ENCODE measurements around the gene OPN5.

Gene OPN5

GRCh38 chr6:47759364-47759763 is 22.5 kb upstream of the OPN5 start:
- H3K27ac ChIP-seq (ENCODE audit: low read depth, low read length): no peak overlapping the region
- 91% methylated on average over 1 of the region's 1 CpG for whole genome bisulfite sequencing
- no peak overlapping the region for H3K4me3 ChIP-seq (ENCODE audit: low read length)
- no peaks in the 10 kb centered on the region for H3K4me1 ChIP-seq (ENCODE audit: insufficient read depth, low read length)
- H3K9me3 ChIP-seq (ENCODE audit: insufficient read depth, low read depth, low read length): peaks cover 3% of the 10 kb centered on the region; the same call in 1 of the 2 replicates
- no peaks in the 10 kb centered on the region for H3K27me3 ChIP-seq (ENCODE audit: insufficient read depth, low read length)
- no peak overlapping the region for H3K9ac ChIP-seq (ENCODE audit: low read depth, low read length)
- no peaks in the 10 kb centered on the region for H3K36me3 ChIP-seq (ENCODE audit: insufficient read depth, low read length)

GRCh38 chr6:47762502-47762901 is 19.3 kb upstream of the OPN5 start:
- WGBS: over 99% methylated on average over 2 of the region's 3 CpGs
- Histone ChIP-seq H3K9me3 (ENCODE audit: insufficient read depth, low read depth, low read length) (no peaks in the 10 kb centered on the region), H3K27ac (ENCODE audit: low read depth, low read length) (no peak overlapping the region), H3K36me3 (ENCODE audit: insufficient read depth, low read length) (no peaks in the 10 kb centered on the region), H3K4me3 (ENCODE audit: low read length) (no peak overlapping the region), H3K4me1 (ENCODE audit: insufficient read depth, low read length) (no peaks in the 10 kb centered on the region), H3K27me3 (ENCODE audit: insufficient read depth, low read length) (no peaks in the 10 kb centered on the region), H3K9ac (ENCODE audit: low read depth, low read length) (no peak overlapping the region)

GRCh38 chr6:47766445-47766844 is 15.4 kb upstream of the OPN5 start:
- H3K9me3 ChIP-seq (ENCODE audit: insufficient read depth, low read depth, low read length): no peaks in the 10 kb centered on the region
- no peaks in the 10 kb centered on the region for H3K27me3 ChIP-seq (ENCODE audit: insufficient read depth, low read length)
- no peaks in the 10 kb centered on the region for H3K4me1 ChIP-seq (ENCODE audit: insufficient read depth, low read length)
- H3K9ac ChIP-seq (ENCODE audit: low read depth, low read length): no peak overlapping the region
- H3K27ac ChIP-seq (ENCODE audit: low read depth, low read length): no peak overlapping the region
- no peak overlapping the region for H3K4me3 ChIP-seq (ENCODE audit: low read length)
- H3K36me3 ChIP-seq (ENCODE audit: insufficient read depth, low read length): no peaks in the 10 kb centered on the region
- WGBS: 96% methylated on average over 3 of the region's 3 CpGs

- Histone ChIP-seq H3K4me3 (ENCODE audit: low read length) (no peak overlapping the region), H3K9me3 (ENCODE audit: insufficient read depth, low read depth, low read length) (no peaks in the 10 kb centered on the region), H3K27ac (ENCODE audit: low read depth, low read length) (no peak overlapping the region), H3K4me1 (ENCODE audit: insufficient read depth, low read length) (no peaks in the 10 kb centered on the region), H3K36me3 (ENCODE audit: insufficient read depth, low read length) (no peaks in the 10 kb centered on the region), H3K9ac (ENCODE audit: low read depth, low read length) (no peak overlapping the region), H3K27me3 (ENCODE audit: insufficient read depth, low read length) (no peaks in the 10 kb centered on the region)
- WGBS: 94% methylated on average over 1 of the region's 1 CpG
Measured at GRCh38 chr6:47767102-47767501, 14.7 kb upstream of the OPN5 start.

GRCh38 chr6:47769982-47770381 is 11.8 kb upstream of the OPN5 start:
- no peak overlapping the region for H3K9ac ChIP-seq (ENCODE audit: low read depth, low read length)
- H3K27me3 ChIP-seq (ENCODE audit: insufficient read depth, low read length): no peaks in the 10 kb centered on the region
- no peaks in the 10 kb centered on the region for H3K9me3 ChIP-seq (ENCODE audit: insufficient read depth, low read depth, low read length)
- H3K27ac ChIP-seq (ENCODE audit: low read depth, low read length): no peak overlapping the region
- H3K4me3 ChIP-seq (ENCODE audit: low read length): no peak overlapping the region
- no peaks in the 10 kb centered on the region for H3K36me3 ChIP-seq (ENCODE audit: insufficient read depth, low read length)
- H3K4me1 ChIP-seq (ENCODE audit: insufficient read depth, low read length): peaks cover 7% of the 10 kb centered on the region; the same call in 1 of the 2 replicates

- H3K4me1 ChIP-seq (ENCODE audit: insufficient read depth, low read length): peaks cover 7% of the 10 kb centered on the region; the same call in 1 of the 2 replicates
- 89% methylated on average over 2 of the region's 2 CpGs for WGBS
Measured at GRCh38 chr6:47772359-47772758, 9.5 kb upstream of the OPN5 start.

GRCh38 chr6:47773005-47773404 is 8.8 kb upstream of the OPN5 start:
- Histone ChIP-seq H3K4me3 (ENCODE audit: low read length) (no peak overlapping the region), H3K27ac (ENCODE audit: low read depth, low read length) (no peak overlapping the region), H3K4me1 (ENCODE audit: insufficient read depth, low read length) (peaks cover 7% of the 10 kb centered on the region; the same call in 1 of the 2 replicates), H3K9ac (ENCODE audit: low read depth, low read length) (no peak overlapping the region), H3K36me3 (ENCODE audit: insufficient read depth, low read length) (no peaks in the 10 kb centered on the region), H3K9me3 (ENCODE audit: insufficient read depth, low read depth, low read length) (no peaks in the 10 kb centered on the region), H3K27me3 (ENCODE audit: insufficient read depth, low read length) (no peaks in the 10 kb centered on the region)
- 94% methylated on average over 5 of the region's 5 CpGs for WGBS

More at GRCh38 chr6:47772359-47772758, 9.5 kb upstream of the OPN5 start:
- H3K36me3 ChIP-seq (ENCODE audit: insufficient read depth, low read length): no peaks in the 10 kb centered on the region
- no peak overlapping the region for H3K9ac ChIP-seq (ENCODE audit: low read depth, low read length)
- H3K4me3 ChIP-seq (ENCODE audit: low read length): no peak overlapping the region
- H3K27me3 ChIP-seq (ENCODE audit: insufficient read depth, low read length): no peaks in the 10 kb centered on the region
- no peak overlapping the region for H3K27ac ChIP-seq (ENCODE audit: low read depth, low read length)
- no peaks in the 10 kb centered on the region for H3K9me3 ChIP-seq (ENCODE audit: insufficient read depth, low read depth, low read length)

- 12% methylated on average over 6 of the region's 6 CpGs for WGBS
- no peak overlapping the region for H3K27ac ChIP-seq (ENCODE audit: low read depth, low read length)
- H3K4me3 ChIP-seq (ENCODE audit: low read length): no peak overlapping the region
- H3K9me3 ChIP-seq (ENCODE audit: insufficient read depth, low read depth, low read length): no peaks in the 10 kb centered on the region
- no peaks in the 10 kb centered on the region for H3K27me3 ChIP-seq (ENCODE audit: insufficient read depth, low read length)
- no peaks in the 10 kb centered on the region for H3K4me1 ChIP-seq (ENCODE audit: insufficient read depth, low read length)
- H3K9ac ChIP-seq (ENCODE audit: low read depth, low read length): no peak overlapping the region
- no peaks in the 10 kb centered on the region for H3K36me3 ChIP-seq (ENCODE audit: insufficient read depth, low read length)
Measured at GRCh38 chr6:47780510-47781356, 1.1 kb upstream of the OPN5 start.

GRCh38 chr6:47785182-47785581 is 3.4 kb downstream of the OPN5 start:
- no peak overlapping the region for H3K27ac ChIP-seq (ENCODE audit: low read depth, low read length)
- WGBS: 82% methylated on average over 2 of the region's 2 CpGs
- H3K27me3 ChIP-seq (ENCODE audit: insufficient read depth, low read length): peaks cover 19% of the 10 kb centered on the region
- no peaks in the 10 kb centered on the region for H3K36me3 ChIP-seq (ENCODE audit: insufficient read depth, low read length)
- H3K4me3 ChIP-seq (ENCODE audit: low read length): no peak overlapping the region
- no peak overlapping the region for H3K9ac ChIP-seq (ENCODE audit: low read depth, low read length)
- 0 out of 2 replicates have a peak, but pooled peaks cover 11% of the 10 kb centered on the region for H3K4me1 ChIP-seq (ENCODE audit: insufficient read depth, low read length)
- H3K9me3 ChIP-seq (ENCODE audit: insufficient read depth, low read depth, low read length): no peaks in the 10 kb centered on the region

GRCh38 chr6:47787620-47788497 is 6.0 kb downstream of the OPN5 start:
- Histone ChIP-seq H3K4me3 (ENCODE audit: low read length) (no peak overlapping the region), H3K36me3 (ENCODE audit: insufficient read depth, low read length) (no peaks in the 10 kb centered on the region), H3K4me1 (ENCODE audit: insufficient read depth, low read length) (0 out of 2 replicates have a peak, but pooled peaks cover 11% of the 10 kb centered on the region), H3K27me3 (ENCODE audit: insufficient read depth, low read length) (peaks cover 37% of the 10 kb centered on the region), H3K9me3 (ENCODE audit: insufficient read depth, low read depth, low read length) (no peaks in the 10 kb centered on the region), H3K27ac (ENCODE audit: low read depth, low read length) (no peak overlapping the region), H3K9ac (ENCODE audit: low read depth, low read length) (no peak overlapping the region)
- 34% methylated on average over 20 of the region's 20 CpGs for WGBS

- 69% methylated on average over 4 of the region's 5 CpGs for WGBS
Measured at GRCh38 chr6:47788498-47788884, 6.7 kb downstream of the OPN5 start.

More at GRCh38 chr6:47788498-47788884, 6.7 kb downstream of the OPN5 start:
- H3K27ac ChIP-seq (ENCODE audit: low read depth, low read length): no peak overlapping the region
- H3K36me3 ChIP-seq (ENCODE audit: insufficient read depth, low read length): no peaks in the 10 kb centered on the region
- H3K9ac ChIP-seq (ENCODE audit: low read depth, low read length): no peak overlapping the region
- 0 out of 2 replicates have a peak, but pooled peaks cover 11% of the 10 kb centered on the region for H3K4me1 ChIP-seq (ENCODE audit: insufficient read depth, low read length)
- H3K9me3 ChIP-seq (ENCODE audit: insufficient read depth, low read depth, low read length): no peaks in the 10 kb centered on the region
- peaks cover 37% of the 10 kb centered on the region for H3K27me3 ChIP-seq (ENCODE audit: insufficient read depth, low read length)
- no peak overlapping the region for H3K4me3 ChIP-seq (ENCODE audit: low read length)

All from HUES64 (cell line).